GM12878 (cell line): ENCODE data around the gene KATNBL1. TPM values are rescaled to one million over a fixed set of nuclear protein-coding genes. Genes with fewer than 3 reads are reported as not detected.

Experiments used
- ATAC-seq: fragments of 200-7000 bp; cut with Tn5 transposase; 3 replicates; pipeline ENCODE4 v1.9.1; 2020; ENCODE audit warnings: mild to moderate bottlenecking, moderate library complexity
- BruUV-seq: library from RNA; stranded (reverse); fragments of 400-500 nt; replicated peaks from 2 replicates; lab custom pipeline; 2021; lab: Mats Ljungman, UMichigan
- CTCF ChIA-PET: fragments of 300-600 bp; sonication (Branson Sonifier 250); formaldehyde crosslinking; extraction: SDS; loops from one replicate; lab custom pipeline; 2021; ENCODE audit warnings: inconsistent platforms; lab: Yijun Ruan, JAX
- POLR2A ChIA-PET: fragments of 350-600 bp; formaldehyde crosslinking; extraction: SDS; loops from one replicate; lab custom pipeline; 2021; ENCODE audit warnings: inconsistent platforms; lab: Charles Lee
- RAD21 ChIA-PET: fragments of 300-600 bp; sonication (Branson Sonifier 250); formaldehyde crosslinking; loops from one replicate; lab custom pipeline; 2023; ENCODE audit warnings: antibody characterized with exemption; ENCODE audit not compliant: unreplicated experiment; lab: Charles Lee
- SMC1A ChIA-PET: fragments of 300-600 bp; sonication (Branson Sonifier 250); formaldehyde crosslinking; loops from one replicate; lab custom pipeline; 2023; ENCODE audit not compliant: unreplicated experiment, uncharacterized antibody; lab: Charles Lee
- DNase-seq: peaks from one replicate; pipeline ENCODE4 v3.0.0-alpha.2; 2011; ENCODE audit warnings: low read depth, low spot score
- FAIRE-seq: peaks from 3 replicates; lab custom pipeline; 2011; peaks lifted over from hg19 to GRCh38; lab: Jason Lieb, UNC
- H2AFZ ChIP-seq: 2 replicates; pipeline ENCODE4 v1.6.0; 2011; ENCODE audit warnings: low read depth, low read length, control low read depth; ENCODE audit not compliant: control insufficient read depth
- H3K27ac ChIP-seq: 2 replicates; pipeline ENCODE4 v1.5.1; 2011; ENCODE audit warnings: control low read depth; ENCODE audit not compliant: control insufficient read depth, insufficient read depth
- H3K27me3 ChIP-seq, 2 experiments: replicated peaks in 1 of 2; 2 replicates each; pipeline versions ENCODE4 v1.6.0 to v1.6.1; 2011; ENCODE audit warnings: low read length in 1 of 2; ENCODE audit not compliant: control insufficient read depth in 2 of 2, insufficient read depth in 2 of 2
- H3K36me3 ChIP-seq, 2 experiments: 2 replicates each; pipeline ENCODE4 v1.5.1; 2011; ENCODE audit warnings: low read length in 1 of 2; ENCODE audit not compliant: control insufficient read depth in 2 of 2, insufficient read depth in 2 of 2
- H3K4me1 ChIP-seq: 2 replicates; pipeline ENCODE4 v1.6.1; 2011; ENCODE audit warnings: mild to moderate bottlenecking, low read length, moderate library complexity, mixed read lengths; ENCODE audit not compliant: control insufficient read depth, insufficient read depth
- H3K4me2 ChIP-seq: 2 replicates; pipeline ENCODE4 v1.6.0; 2011; ENCODE audit warnings: control low read depth; ENCODE audit not compliant: control insufficient read depth, insufficient read depth
- H3K4me3 ChIP-seq: fragments of 200-600 bp; sonication (generic); 2 replicates; pipeline ENCODE4 v1.5.1; 2016
- H3K79me2 ChIP-seq: 2 replicates; pipeline ENCODE4 v1.6.0; 2011; ENCODE audit warnings: low read length; ENCODE audit not compliant: control insufficient read depth, insufficient read depth
- H3K9ac ChIP-seq: 2 replicates; pipeline ENCODE4 v1.8.0; 2011; ENCODE audit warnings: low read length, control low read depth, mixed read lengths; ENCODE audit not compliant: control insufficient read depth, insufficient read depth
- H3K9me3 ChIP-seq: replicated peaks from 3 replicates; pipeline ENCODE4 v1.5.1; 2011; ENCODE audit warnings: mild to moderate bottlenecking, low read length; ENCODE audit not compliant: control insufficient read depth, insufficient read depth
- H4K20me1 ChIP-seq: 2 replicates; pipeline ENCODE4 v1.6.0; 2011; ENCODE audit not compliant: control insufficient read depth, insufficient read depth
- CBFB ChIP-seq: IDR thresholded peaks from 2 replicates; pipeline ENCODE4 v1.6.1; 2016; ENCODE audit warnings: antibody characterized with exemption, low read depth
- CBX5 ChIP-seq: sonication (generic); IDR thresholded peaks from 2 replicates; pipeline ENCODE4 v1.6.1; 2016; ENCODE audit warnings: low read depth, moderate library complexity, mild to moderate bottlenecking, inconsistent platforms
- E2F4 ChIP-seq: IDR thresholded peaks from 2 replicates; pipeline ENCODE4 v1.6.1; 2012; ENCODE audit warnings: low read depth, low read length, improper control_type of control experiment
- EGR1 ChIP-seq, 2 experiments: IDR thresholded peaks; 1 replicate in 1 of 2; 2 replicates in 1 of 2; pipeline ENCODE4 v1.6.1; 2011 to 2012; ENCODE audit warnings: low read depth in 2 of 2, low read length in 2 of 2, borderline replicate concordance in 1 of 2, mild to moderate bottlenecking in 1 of 2, moderate library complexity in 1 of 2
- EP300 ChIP-seq, 2 experiments: fragments of 150-350 bp in 1 of 2; IDR thresholded peaks; 2 replicates each; pipeline ENCODE4 v1.6.1; 2011 to 2012; ENCODE audit warnings: low read depth in 2 of 2, low read length in 2 of 2, borderline replicate concordance in 1 of 2, improper control_type of control experiment in 1 of 2, inconsistent platforms in 1 of 2; ENCODE audit not compliant: control insufficient read depth in 1 of 2
- IKZF1 ChIP-seq: fragments of 450-650 bp; conservative IDR thresholded peaks from 2 replicates; pipeline ENCODE4 v1.6.1; 2017; ENCODE audit warnings: antibody characterized with exemption, mild to moderate bottlenecking
- NBN ChIP-seq: fragments of 450-650 bp; IDR thresholded peaks from 2 replicates; pipeline ENCODE4 v1.6.1; 2016
- SMAD1 ChIP-seq: fragments of 450-650 bp; IDR thresholded peaks from 2 replicates; pipeline ENCODE4 v1.6.1; 2018; ENCODE audit warnings: mild to moderate bottlenecking, low read depth; ENCODE audit not compliant: partially characterized antibody
- whole genome bisulfite sequencing: methylation state at CpG from one replicate; pipeline ENCODE4 v1.1.6; 2016; ENCODE audit warnings: low lambda C conversion rate; ENCODE audit not compliant: insufficient replicate concordance, insufficient coverage; ENCODE audit errors: missing lambda C conversion rate; 5-methylcytosine and 5-hydroxymethylcytosine counted together
- in situ Hi-C: fragments of 300-500 bp; cut with MboI; formaldehyde crosslinking; loops from 9 replicates; pipeline ENCODE4 v1.14.3; 2018; ENCODE audit warnings: mixed read lengths
- intact Hi-C: fragments of 100-400 bp; cut with micrococcal nuclease; formaldehyde crosslinking; loops from one replicate; pipeline ENCODE4 v1.14.2; 2022; ENCODE audit not compliant: unreplicated experiment
- polyA plus RNA-seq, 11 experiments: library from polyadenylated mRNA; depleted of rRNA in 4 of 11; unstranded in 6 of 11; stranded (reverse) in 5 of 11; fragments of >200 nt; fragmentation: Nextera tagmentation in 4 of 11; fragmentation: Illumina TruSeq in 1 of 11; extraction: Ambion mirVana in 4 of 11; extraction: Trizol in 1 of 11; gene quantifications; 1 replicate in 1 of 11; 2 replicates in 10 of 11; pipeline versions ENCODE4 v1.2.1 to v1.2.3, GENCODE V29; 2011 to 2016; ENCODE audit warnings: inconsistent platforms in 2 of 11, missing spikeins in 2 of 11, low read depth in 1 of 11
- total RNA-seq, 4 experiments: library from RNA; depleted of rRNA in 3 of 4; stranded (reverse); fragments of >200 nt in 3 of 4; fragmentation: Illumina TruSeq in 1 of 4; extraction: Trizol in 1 of 4; gene quantifications; 2 replicates each; pipeline versions ENCODE4 v1.2.1 to v1.2.3, GENCODE V29; 2013 to 2021

KATNBL1 gene
- total and polyA plus RNA-seq, 10 of the 15 experiments (the other 5 are each of a cell fraction or from before 2014, with no cell fraction given), result 7.8 to 58.8 (median 30.1) TPM

GRCh38 chr15:34185666-34186065 lies 24.2 kb downstream of the KATNBL1 start:
- no peaks in the 10 kb centered on the region; the same call in 1 of the 3 replicates for H3K9me3 ChIP-seq
- no peak overlapping the region for H2AFZ ChIP-seq
- H3K27me3 ChIP-seq, result no peaks in the 10 kb centered on the region
- WGBS, result 99% methylated on average over 4 of the region's 4 CpGs
- ATAC-seq (no peak), FAIRE-seq (no peak)
- H3K4me2 ChIP-seq, result no peak overlapping the region
- H3K79me2 ChIP-seq, result peaks cover 2% of the 10 kb centered on the region; the same call in 1 of the 2 replicates
- no peak for TF ChIP-seq CBX5
- TF ChIP-seq EGR1 (IDR thresholded peaks at IDR 0.05; ENCODE audit: borderline replicate concordance in 1 of 2, low read depth in 2 of 2, low read length in 2 of 2), result no peak
- TF ChIP-seq NBN, result no peak
- TF ChIP-seq SMAD1, result no peak
- no peak for TF ChIP-seq CBFB
- TF ChIP-seq E2F4, result no peak
- no peak for TF ChIP-seq EP300 (IDR thresholded peaks at IDR 0.05; ENCODE audit: borderline replicate concordance in 1 of 2, control insufficient read depth in 1 of 2, low read depth in 2 of 2, low read length in 2 of 2)
- no peak for TF ChIP-seq IKZF1
- TF ChIP-seq, all 136 proteins: peak for 0
- intact Hi-C loops, result no loop called here
- no peak overlapping the region for H3K9ac ChIP-seq
- POLR2A ChIA-PET, result no interaction called here
- H3K4me3 ChIP-seq, result no peak overlapping the region
- no peaks in the 10 kb centered on the region for H3K4me1 ChIP-seq
- H3K36me3 ChIP-seq, result peaks cover 0 to 3% of the 10 kb centered on the region in 2 experiments; a peak in 2 of 4 replicates
- RAD21 ChIA-PET, result no interaction called here
- in situ Hi-C loops, result no loop called here
- H4K20me1 ChIP-seq, result no peaks in the 10 kb centered on the region
- no peak overlapping the region for H3K27ac ChIP-seq
- SMC1A ChIA-PET, result no interaction called here
- no peak for DNase-seq
- BruUV-seq, result no TSS peak
- CTCF ChIA-PET, result no interaction called here
